Immature natural killer cell (primary cell): ENCODE measurements around the gene ZCCHC24. TPM values are rescaled to one million over a fixed set of nuclear protein-coding genes. Genes with fewer than 3 reads are reported as not detected.
"Not testable (repeated sequence)": the region's sequence is repeated elsewhere in the genome, so short reads cannot be mapped to it uniquely, and the experiment has no call there.

Source experiments
- DNase-seq, 3 donors: peaks; one replicate each; pipeline ENCODE4 v3.0.0; 2022; ENCODE audit warnings: mixed read lengths in 1 of 3
- H3K27ac Mint-ChIP-seq, 6 donors: one replicate each; pipeline ENCODE4 v1.8.0; 2020; ENCODE audit warnings: mixed read lengths in 6 of 6, mild to moderate bottlenecking in 5 of 6, inconsistent platforms in 4 of 6, moderate library complexity in 3 of 6
- H3K27me3 Mint-ChIP-seq, 3 donors: one replicate each; pipeline ENCODE4 v1.8.0; 2020 to 2021; ENCODE audit warnings: low read depth in 3 of 3, mild to moderate bottlenecking in 3 of 3, mixed read lengths in 3 of 3, moderate library complexity in 3 of 3, inconsistent platforms in 1 of 3
- H3K36me3 Mint-ChIP-seq, 3 donors: one replicate each; pipeline ENCODE4 v1.8.0; 2020; ENCODE audit warnings: mixed read lengths in 3 of 3, inconsistent platforms in 2 of 3, mild to moderate bottlenecking in 2 of 3
- H3K4me1 Mint-ChIP-seq, 2 donors: one replicate each; pipeline ENCODE4 v1.8.0; 2020; ENCODE audit warnings: inconsistent platforms in 2 of 2, mild to moderate bottlenecking in 2 of 2, mixed read lengths in 2 of 2, moderate library complexity in 1 of 2
- H3K4me3 Mint-ChIP-seq, 5 donors: one replicate each; pipeline ENCODE4 v1.8.0; 2020; ENCODE audit warnings: mild to moderate bottlenecking in 5 of 5, mixed read lengths in 5 of 5, inconsistent platforms in 3 of 5, moderate library complexity in 3 of 5
- H3K9me3 Mint-ChIP-seq, 6 donors: one replicate each; pipeline ENCODE4 v1.8.0; 2020; ENCODE audit warnings: mild to moderate bottlenecking in 6 of 6, mixed read lengths in 6 of 6, inconsistent platforms in 4 of 6, moderate library complexity in 3 of 6
- polyA plus RNA-seq, 3 donors: library from polyadenylated mRNA; unstranded; fragments of 300-500 nt; fragmentation: Illumina TruSeq; gene quantifications; one replicate each; pipeline ENCODE4 v1.2.3, GENCODE V29; 2021

The ZCCHC24 gene
- polyA plus RNA-seq, 3 donors from 2014 or later: 1.6 to 2.2 (median 1.7) TPM

- Mint-ChIP-seq H3K27me3 (peaks cover 0 to 3% (median 0%) of the 10 kb centered on the region in 3 donors), H3K27ac (no peak overlapping the region), H3K4me1 (peaks cover 0 to under 1% of the 10 kb centered on the region in 2 donors), H3K36me3 (no peaks in the 10 kb centered on the region), H3K9me3 (no peaks in the 10 kb centered on the region), H3K4me3 (no peak overlapping the region)
- DNase-seq: no peak
These were observed 108.7 kb downstream of the ZCCHC24 start for GRCh38 chr10:79336739-79337138.

- H3K4me3 Mint-ChIP-seq: no peak overlapping the region
- H3K27ac Mint-ChIP-seq: no peak overlapping the region
- H3K4me1 Mint-ChIP-seq: no peaks in the 10 kb centered on the region
- no peak for DNase-seq
- H3K36me3 Mint-ChIP-seq: no peaks in the 10 kb centered on the region
- H3K9me3 Mint-ChIP-seq: no peaks in the 10 kb centered on the region
- H3K27me3 Mint-ChIP-seq: peaks cover 0 to 3% (median 0%) of the 10 kb centered on the region in 3 donors
These were observed 109.1 kb downstream of the ZCCHC24 start for GRCh38 chr10:79336276-79336675.

- no peaks in the 10 kb centered on the region for H3K4me1 Mint-ChIP-seq
These were observed 109.8 kb downstream of the ZCCHC24 start for GRCh38 chr10:79335470-79336235.

GRCh38 chr10:79335094-79335469, 110.3 kb downstream of the ZCCHC24 start:
- no peaks in the 10 kb centered on the region for H3K36me3 Mint-ChIP-seq
- no peak for DNase-seq
- H3K4me1 Mint-ChIP-seq: no peaks in the 10 kb centered on the region
- no peak overlapping the region for H3K27ac Mint-ChIP-seq
- H3K9me3 Mint-ChIP-seq: no peaks in the 10 kb centered on the region
- peaks cover 0 to 3% (median 2%) of the 10 kb centered on the region in 3 donors for H3K27me3 Mint-ChIP-seq
- H3K4me3 Mint-ChIP-seq: no peak overlapping the region

More at GRCh38 chr10:79335470-79336235, 109.8 kb downstream of the ZCCHC24 start:
- Mint-ChIP-seq H3K36me3 (no peaks in the 10 kb centered on the region), H3K27me3 (peaks cover 0 to 3% (median 2%) of the 10 kb centered on the region in 3 donors), H3K27ac (no peak overlapping the region), H3K4me3 (no peak overlapping the region), H3K9me3 (no peaks in the 10 kb centered on the region)
- no peak for DNase-seq

- no peaks in the 10 kb centered on the region for H3K4me1 Mint-ChIP-seq
- H3K36me3 Mint-ChIP-seq: no peaks in the 10 kb centered on the region
- no peaks in the 10 kb centered on the region for H3K9me3 Mint-ChIP-seq
- peaks cover 0 to 3% (median 2%) of the 10 kb centered on the region in 3 donors for H3K27me3 Mint-ChIP-seq
- no peak for DNase-seq
- H3K27ac Mint-ChIP-seq: peak overlapping the region in 2 of 6 donors; percentile 0 to 10
- no peak overlapping the region for H3K4me3 Mint-ChIP-seq
These were observed 110.9 kb downstream of the ZCCHC24 start for GRCh38 chr10:79334573-79334972.

GRCh38 chr10:79333513-79333912, 111.9 kb downstream of the ZCCHC24 start:
- no peaks in the 10 kb centered on the region for H3K9me3 Mint-ChIP-seq
- no peak overlapping the region for H3K4me3 Mint-ChIP-seq
- no peak for DNase-seq
- no peak overlapping the region for H3K27ac Mint-ChIP-seq
- peaks cover 0 to 2% (median 1%) of the 10 kb centered on the region in 3 donors for H3K27me3 Mint-ChIP-seq
- no peaks in the 10 kb centered on the region for H3K36me3 Mint-ChIP-seq
- no peaks in the 10 kb centered on the region for H3K4me1 Mint-ChIP-seq

GRCh38 chr10:79332610-79333315, 112.7 kb downstream of the ZCCHC24 start:
- H3K27me3 Mint-ChIP-seq, H3K4me1 Mint-ChIP-seq, DNase-seq, H3K27ac Mint-ChIP-seq, H3K4me3 Mint-ChIP-seq, H3K9me3 Mint-ChIP-seq, H3K36me3 Mint-ChIP-seq: not testable (repeated sequence)

Other genes with a start within 250 kb of the ZCCHC24 start
- gene PPIF, start 98.2 kb downstream of the ZCCHC24 start, polyA plus RNA-seq: 10 to 100 TPM in 2 of 3 donors, 1 to 10 TPM in 1; 9.6 to 15.1 (median 13.1) TPM
- gene EIF5AL1, start 66.9 kb upstream of the ZCCHC24 start, polyA plus RNA-seq: under 1 TPM; 0.21 to 0.48 (median 0.38) TPM
- not detected for gene SFTPA2, start 114.8 kb upstream of the ZCCHC24 start, polyA plus RNA-seq
- not detected for gene SFTPA1, start 165.3 kb upstream of the ZCCHC24 start, polyA plus RNA-seq